CD4-positive, alpha-beta T cell treated with Interleukin-12 subunit alpha and Interleukin-12 subunit beta, for 1 hour (primary cell): ENCODE measurements around the gene EP400.

Source experiments
- DNase-seq: peaks from one replicate; pipeline ENCODE4 v3.0.0-alpha.2; 2020

The EP400 gene

GRCh38 chr12:131990066-131990979 lies 40.6 kb downstream of the EP400 start:
- no peak for DNase-seq

GRCh38 chr12:131990980-131991305 lies 41.2 kb downstream of the EP400 start:
- no peak for DNase-seq

GRCh38 chr12:131991816-131992430 lies 42.2 kb downstream of the EP400 start:
- DNase-seq, result no peak

- DNase-seq, result no peak
Observed at GRCh38 chr12:131994589-131994988, 44.8 kb downstream of the EP400 start.

- DNase-seq, result no peak
Observed at GRCh38 chr12:132000286-132000872, 50.6 kb downstream of the EP400 start.

GRCh38 chr12:132003846-132004245 lies 54.1 kb downstream of the EP400 start:
- no peak for DNase-seq

- DNase-seq, result no peak
Observed at GRCh38 chr12:132004946-132005345, 55.2 kb downstream of the EP400 start.

- DNase-seq, result no peak
Observed at GRCh38 chr12:132006056-132006680, 56.4 kb downstream of the EP400 start.

- no peak for DNase-seq
Observed at GRCh38 chr12:132007041-132007440, 57.3 kb downstream of the EP400 start.

GRCh38 chr12:132009336-132009859 lies 59.7 kb downstream of the EP400 start:
- DNase-seq, result no peak

- no peak for DNase-seq
Observed at GRCh38 chr12:132012919-132013568, 63.3 kb downstream of the EP400 start.

GRCh38 chr12:132014092-132014914 lies 64.6 kb downstream of the EP400 start:
- no peak for DNase-seq

GRCh38 chr12:132014915-132015280 lies 65.2 kb downstream of the EP400 start:
- no peak for DNase-seq

GRCh38 chr12:132015686-132016430 lies 66.1 kb downstream of the EP400 start:
- DNase-seq, result no peak

- DNase-seq, result no peak
Observed at GRCh38 chr12:132018193-132018916, 68.6 kb downstream of the EP400 start.

GRCh38 chr12:132019891-132020290 lies 70.1 kb downstream of the EP400 start:
- DNase-seq, result no peak

- no peak for DNase-seq
Observed at GRCh38 chr12:132020292-132020691, 70.5 kb downstream of the EP400 start.

GRCh38 chr12:132021031-132021871 lies 71.5 kb downstream of the EP400 start:
- no peak for DNase-seq

- DNase-seq, result no peak
Observed at GRCh38 chr12:132021965-132022364, 72.2 kb downstream of the EP400 start.

GRCh38 chr12:132023658-132024057 lies 73.9 kb downstream of the EP400 start:
- DNase-seq, result no peak
